ENCODE data around the gene ADGRG6.

GRCh38 chr6:142474531-142475289, 172.9 kb downstream of the ADGRG6 start:
- no peak for TF ChIP-seq FOXK2 (IDR thresholded peaks at IDR 0.05)
- TF ChIP-seq HDGF (IDR thresholded peaks at IDR 0.05; ENCODE audit: borderline replicate concordance): no peak
- TF ChIP-seq LEF1 (IDR thresholded peaks at IDR 0.05; ENCODE audit: borderline replicate concordance): no peak
- TF ChIP-seq FOXM1 (IDR thresholded peaks at IDR 0.05; ENCODE audit: borderline replicate concordance): no peak
- TF ChIP-seq PKNOX1 (IDR thresholded peaks at IDR 0.05): no peak
- TF ChIP-seq NFRKB (IDR thresholded peaks at IDR 0.05): no peak
- no peak for TF ChIP-seq SP1 (IDR thresholded peaks at IDR 0.05)
- TF ChIP-seq FOXA1 (IDR thresholded peaks at IDR 0.05): no peak
- no peak for TF ChIP-seq BHLHE40 (IDR thresholded peaks at IDR 0.05; ENCODE audit: borderline replicate concordance)
- no peak for TF ChIP-seq ARNT (IDR thresholded peaks at IDR 0.05)
- TF ChIP-seq TARDBP (IDR thresholded peaks at IDR 0.05): no peak
- no peak for TF ChIP-seq SUZ12 (IDR thresholded peaks at IDR 0.05)
- TF ChIP-seq ZNF384 (IDR thresholded peaks at IDR 0.05): no peak
- no peak for TF ChIP-seq CTBP1 (IDR thresholded peaks at IDR 0.05; ENCODE audit: borderline replicate concordance)

Measured in HEK293T (cell line).